22Rv1 (cell line): ENCODE results near the gene FEZF2.

Experiments used
- CTCF ChIP-seq: fragments of 450-650 bp; IDR thresholded peaks from 2 replicates; pipeline ENCODE4 v1.5.1; 2017; ENCODE audit warnings: mild to moderate bottlenecking
- ZFX ChIP-seq: fragments of 450-650 bp; IDR thresholded peaks from 2 replicates; pipeline ENCODE4 v1.6.1; 2017; ENCODE audit warnings: antibody characterized with exemption, borderline replicate concordance

- TF ChIP-seq CTCF (no peak), ZFX (no peak)
These were observed 47.9 kb upstream of the FEZF2 start for GRCh38 chr3:62421207-62421606.
